Activated CD8-positive, alpha-beta memory T cell treated with anti-CD3 and anti-CD28 coated beads, Interleukin-2, amount 50 U/mL, for 24 hours (primary cell): ENCODE results near the gene LDHD.
A peak's percentile ranks its signal among the peaks of the same experiment; 100 is the strongest.
"Not testable (repeated sequence)": the region's sequence is repeated elsewhere in the genome, so short reads cannot be mapped to it uniquely, and the experiment has no call there.

ENCODE experiments used
- DNase-seq: peaks from one replicate; pipeline ENCODE4 v3.0.0-alpha.2; 2020; ENCODE audit errors: extremely low read depth

Gene LDHD

GRCh38 chr16:75099738-75100602 lies 16.6 kb downstream of the LDHD start:
- no peak for DNase-seq

- no peak for DNase-seq
Observed at GRCh38 chr16:75099075-75099667, 17.4 kb downstream of the LDHD start.

- DNase-seq, result peak; percentile 46
Observed at GRCh38 chr16:75097941-75098901, 18.4 kb downstream of the LDHD start.

- DNase-seq, result no peak
Observed at GRCh38 chr16:75097191-75097761, 19.3 kb downstream of the LDHD start.

GRCh38 chr16:75096656-75097055 lies 19.9 kb downstream of the LDHD start:
- no peak for DNase-seq

- DNase-seq, result no peak
Observed at GRCh38 chr16:75095204-75095621, 21.4 kb downstream of the LDHD start.

GRCh38 chr16:75093598-75094540 lies 22.7 kb downstream of the LDHD start:
- DNase-seq, result no peak

GRCh38 chr16:75092777-75093176 lies 23.8 kb downstream of the LDHD start:
- no peak for DNase-seq

GRCh38 chr16:75091619-75092018 lies 25.0 kb downstream of the LDHD start:
- DNase-seq, result not testable (repeated sequence)

- not testable (repeated sequence) for DNase-seq
Observed at GRCh38 chr16:75090899-75091298, 25.7 kb downstream of the LDHD start.

GRCh38 chr16:75089486-75090202 lies 26.9 kb downstream of the LDHD start:
- no peak for DNase-seq

GRCh38 chr16:75088934-75089333 lies 27.6 kb downstream of the LDHD start:
- no peak for DNase-seq

GRCh38 chr16:75088216-75088615 lies 28.4 kb downstream of the LDHD start:
- no peak for DNase-seq

- no peak for DNase-seq
Observed at GRCh38 chr16:75087375-75087979, 29.1 kb downstream of the LDHD start.

GRCh38 chr16:75086688-75087374 lies 29.7 kb downstream of the LDHD start:
- no peak for DNase-seq

- no peak for DNase-seq
Observed at GRCh38 chr16:75086281-75086680, 30.3 kb downstream of the LDHD start.

GRCh38 chr16:75085556-75085955 lies 31.0 kb downstream of the LDHD start:
- DNase-seq, result no peak

- no peak for DNase-seq
Observed at GRCh38 chr16:75083813-75084212, 32.8 kb downstream of the LDHD start.
